ENCODE data around the gene RPLP2. TPM values are rescaled to one million over a fixed set of nuclear protein-coding genes. Genes with fewer than 3 reads are reported as not detected.
A peak's percentile ranks its signal among the peaks of the same experiment; 100 is the strongest.

RPLP2 gene
- polyA plus RNA-seq, 1 donor (not counting 4 experiments of a cell fraction or from before 2014, with no cell fraction given): 632 TPM

DNA sequence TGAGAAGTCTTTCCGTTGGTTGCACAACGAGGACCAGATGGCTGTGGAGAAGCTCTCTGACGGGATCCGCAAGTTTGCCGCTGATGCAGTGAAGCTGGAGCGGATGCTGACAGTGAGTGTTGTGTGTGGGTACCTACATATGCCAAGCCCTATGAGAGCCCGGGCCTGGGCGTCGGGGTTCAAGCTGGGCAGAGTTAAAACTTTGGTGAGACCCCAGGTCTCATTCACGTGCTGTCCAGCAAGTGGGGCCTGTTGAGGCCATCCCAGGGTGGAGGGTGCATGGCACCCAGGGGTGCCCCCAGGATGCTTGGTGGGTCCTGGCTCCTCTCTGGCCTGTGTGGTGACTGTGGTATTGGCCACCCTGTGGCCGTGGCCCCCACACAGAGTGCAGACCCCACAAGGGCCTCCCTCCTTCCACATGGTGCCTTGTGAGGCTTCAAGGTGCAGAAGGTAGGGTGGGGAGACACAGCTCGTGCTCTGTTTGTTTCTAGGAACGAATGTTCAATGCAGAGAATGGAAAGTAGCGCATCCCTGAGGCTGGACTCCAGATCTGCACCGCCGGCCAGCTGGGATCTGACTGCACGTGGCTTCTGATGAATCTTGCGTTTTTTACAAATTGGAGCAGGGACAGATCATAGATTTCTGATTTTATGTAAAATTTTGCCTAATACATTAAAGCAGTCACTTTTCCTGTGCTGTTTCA lies 45.3 kb upstream of the RPLP2 start:
- Histone ChIP-seq H3K4me3 (ENCODE audit: control insufficient read depth in 2 of 3, extremely low read depth in 1 of 3, insufficient read depth in 2 of 3, low read depth in 1 of 3, low read length in 3 of 3) (no peak overlapping the region), H4K20me1 (ENCODE audit: control insufficient read depth, extremely low read depth, insufficient read depth, low read length) (peaks cover 11% of the 10 kb centered on the region), H3K9ac (ENCODE audit: control insufficient read depth, extremely low read depth, insufficient read depth, low read length) (no peak overlapping the region), H3K4me1 (ENCODE audit: control insufficient read depth, extremely low read depth, insufficient read depth, low read length) (peaks cover 19% of the 10 kb centered on the region), H3K9me3 (ENCODE audit: control insufficient read depth, low read depth, low read length) (no peaks in the 10 kb centered on the region), H3K27me3 (ENCODE audit: control insufficient read depth, extremely low read depth, insufficient read depth, low read length) (no peaks in the 10 kb centered on the region), H3K79me2 (ENCODE audit: control insufficient read depth, insufficient read depth, low read length) (no peaks in the 10 kb centered on the region), H3K9me1 (ENCODE audit: control insufficient read depth, extremely low read depth, insufficient read depth, low read length) (peaks cover 3% of the 10 kb centered on the region), H2AFZ (ENCODE audit: control insufficient read depth, low read length) (no peak overlapping the region), H3K27ac (ENCODE audit: control insufficient read depth, insufficient read depth, low read length) (no peak overlapping the region), H3K4me2 (ENCODE audit: control insufficient read depth, extremely low read depth, insufficient read depth, low read depth, low read length) (no peak overlapping the region), H3K36me3 (ENCODE audit: control insufficient read depth in 2 of 2, extremely low read depth in 1 of 2, insufficient read depth in 2 of 2, low read length in 2 of 2) (peaks cover 35 to 41% of the 10 kb centered on the region in 2 experiments)
- DNase-seq (ENCODE audit: low read depth, low spot score) (no peak), FAIRE-seq (no peak)
- TF ChIP-seq, protein P1, sequence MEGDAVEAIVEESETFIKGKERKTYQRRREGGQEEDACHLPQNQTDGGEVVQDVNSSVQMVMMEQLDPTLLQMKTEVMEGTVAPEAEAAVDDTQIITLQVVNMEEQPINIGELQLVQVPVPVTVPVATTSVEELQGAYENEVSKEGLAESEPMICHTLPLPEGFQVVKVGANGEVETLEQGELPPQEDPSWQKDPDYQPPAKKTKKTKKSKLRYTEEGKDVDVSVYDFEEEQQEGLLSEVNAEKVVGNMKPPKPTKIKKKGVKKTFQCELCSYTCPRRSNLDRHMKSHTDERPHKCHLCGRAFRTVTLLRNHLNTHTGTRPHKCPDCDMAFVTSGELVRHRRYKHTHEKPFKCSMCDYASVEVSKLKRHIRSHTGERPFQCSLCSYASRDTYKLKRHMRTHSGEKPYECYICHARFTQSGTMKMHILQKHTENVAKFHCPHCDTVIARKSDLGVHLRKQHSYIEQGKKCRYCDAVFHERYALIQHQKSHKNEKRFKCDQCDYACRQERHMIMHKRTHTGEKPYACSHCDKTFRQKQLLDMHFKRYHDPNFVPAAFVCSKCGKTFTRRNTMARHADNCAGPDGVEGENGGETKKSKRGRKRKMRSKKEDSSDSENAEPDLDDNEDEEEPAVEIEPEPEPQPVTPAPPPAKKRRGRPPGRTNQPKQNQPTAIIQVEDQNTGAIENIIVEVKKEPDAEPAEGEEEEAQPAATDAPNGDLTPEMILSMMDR (optimal IDR thresholded peaks at IDR 0.05 in 1 of 3, IDR thresholded peaks at IDR 0.05 in 1 of 3, conservative IDR thresholded peaks at IDR 0.05 in 1 of 3; ENCODE audit: extremely low read depth in 1 of 3, insufficient read depth in 2 of 3, low read length in 3 of 3): no peak
- no peak for TF ChIP-seq EZH2 (IDR thresholded peaks at IDR 0.05; ENCODE audit: low read length)
- dilution Hi-C loops (cut with MboI; ENCODE audit: extremely low pct_ligation_motif_present, low sequenced_read_pairs): no loop called here

DNA sequence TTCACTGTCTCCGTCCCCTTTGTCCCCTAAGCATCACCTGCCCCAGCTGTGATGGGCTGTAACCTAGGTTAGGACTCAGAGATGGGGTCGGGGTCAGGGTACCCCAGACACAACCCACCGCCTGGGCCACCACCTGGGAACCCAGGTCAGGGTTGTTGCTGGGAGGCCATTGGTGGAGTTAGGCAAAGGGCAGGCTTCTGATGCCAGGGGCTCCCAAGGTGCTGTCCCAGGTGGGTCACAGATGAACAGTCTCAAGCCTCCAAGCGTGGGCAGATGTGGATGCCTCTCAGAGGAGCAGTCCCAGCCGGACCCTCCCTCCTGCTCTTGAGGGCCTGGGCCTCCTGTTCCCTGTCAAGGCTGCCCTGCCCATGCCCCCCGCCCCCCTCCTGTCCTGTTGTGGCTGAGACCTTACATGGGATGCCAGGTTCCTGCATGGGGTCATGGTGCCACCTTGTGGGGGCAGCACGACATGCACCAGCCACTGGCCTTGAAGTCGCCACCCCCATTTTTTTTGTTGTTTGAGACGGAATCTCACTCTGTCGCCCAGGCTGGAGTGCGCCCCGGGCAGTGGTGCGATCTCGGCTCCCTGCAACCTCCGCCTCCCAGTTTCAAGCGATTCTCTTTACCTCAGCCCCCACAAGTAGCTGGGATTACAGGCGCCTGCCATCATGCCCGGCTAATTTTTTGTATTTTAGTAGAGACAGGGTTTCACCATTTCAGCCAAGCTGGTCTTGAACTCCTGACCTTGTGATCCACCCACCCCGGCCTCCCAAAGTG lies 44.6 kb upstream of the RPLP2 start:
- dilution Hi-C loops (cut with MboI; ENCODE audit: extremely low pct_ligation_motif_present, low sequenced_read_pairs): no loop called here
- Histone ChIP-seq H3K9me3 (ENCODE audit: control insufficient read depth, low read depth, low read length) (no peaks in the 10 kb centered on the region), H4K20me1 (ENCODE audit: control insufficient read depth, extremely low read depth, insufficient read depth, low read length) (peaks cover 11% of the 10 kb centered on the region), H3K27me3 (ENCODE audit: control insufficient read depth, extremely low read depth, insufficient read depth, low read length) (no peaks in the 10 kb centered on the region), H3K4me2 (ENCODE audit: control insufficient read depth, extremely low read depth, insufficient read depth, low read depth, low read length) (no peak overlapping the region), H2AFZ (ENCODE audit: control insufficient read depth, low read length) (no peak overlapping the region), H3K36me3 (ENCODE audit: control insufficient read depth in 2 of 2, extremely low read depth in 1 of 2, insufficient read depth in 2 of 2, low read length in 2 of 2) (peaks cover 35 to 41% of the 10 kb centered on the region in 2 experiments), H3K9ac (ENCODE audit: control insufficient read depth, extremely low read depth, insufficient read depth, low read length) (no peak overlapping the region), H3K27ac (ENCODE audit: control insufficient read depth, insufficient read depth, low read length) (no peak overlapping the region), H3K9me1 (ENCODE audit: control insufficient read depth, extremely low read depth, insufficient read depth, low read length) (peaks cover 3% of the 10 kb centered on the region), H3K4me1 (ENCODE audit: control insufficient read depth, extremely low read depth, insufficient read depth, low read length) (peaks cover 19% of the 10 kb centered on the region), H3K79me2 (ENCODE audit: control insufficient read depth, insufficient read depth, low read length) (peaks cover 2% of the 10 kb centered on the region), H3K4me3 (ENCODE audit: control insufficient read depth in 2 of 3, extremely low read depth in 1 of 3, insufficient read depth in 2 of 3, low read depth in 1 of 3, low read length in 3 of 3) (no peak overlapping the region)
- no peak for FAIRE-seq
- no peak for TF ChIP-seq EZH2 (IDR thresholded peaks at IDR 0.05; ENCODE audit: low read length)
- TF ChIP-seq, protein P1 (optimal IDR thresholded peaks at IDR 0.05 in 1 of 3, IDR thresholded peaks at IDR 0.05 in 1 of 3, conservative IDR thresholded peaks at IDR 0.05 in 1 of 3; ENCODE audit: extremely low read depth in 1 of 3, insufficient read depth in 2 of 3, low read length in 3 of 3): peak; percentile 48 to 79 (median 60)
- DNase-seq (ENCODE audit: low read depth, low spot score): no peak
